Ascending aorta (tissue), 2 donors: Measurements from ENCODE around the gene FGA. TPM values are rescaled to one million over a fixed set of nuclear protein-coding genes. Genes with fewer than 3 reads are reported as not detected.

Experiments used
- DNase-seq, 2 donors: peaks; one replicate each; pipeline ENCODE4 v3.0.0-alpha.2; 2019; ENCODE audit warnings: low spot score in 2 of 2
- H3K27ac ChIP-seq, 2 donors: fragments of 200-600 bp; sonication (generic); one replicate each; pipeline ENCODE4 v1.5.1; 2016 to 2017; ENCODE audit warnings: mild to moderate bottlenecking in 1 of 2
- H3K27me3 ChIP-seq: fragments of 200-600 bp; sonication (generic); one replicate; pipeline ENCODE4 v1.5.1; 2017
- H3K36me3 ChIP-seq, 2 donors: fragments of 200-600 bp; sonication (generic); one replicate each; pipeline ENCODE4 v1.5.1; 2016
- H3K4me1 ChIP-seq, 2 donors: fragments of 200-600 bp; sonication (generic); one replicate each; pipeline ENCODE4 v1.5.1; 2016 to 2017; ENCODE audit warnings: mild to moderate bottlenecking in 1 of 2
- H3K4me3 ChIP-seq, 2 donors: fragments of 200-600 bp; sonication (generic); one replicate each; pipeline ENCODE4 v1.5.1; 2016 to 2017; ENCODE audit warnings: mild to moderate bottlenecking in 1 of 2
- H3K9me3 ChIP-seq, 2 donors: fragments of 200-600 bp; sonication (generic); one replicate each; pipeline ENCODE4 v1.5.1; 2016
- CTCF ChIP-seq, 3 experiments: fragments of 200-600 bp in 2 of 3; fragments of 450-650 bp in 1 of 3; sonication (generic) in 2 of 3; IDR thresholded peaks; one replicate each; pipeline ENCODE4 v1.5.1; 2016 to 2019; ENCODE audit warnings: antibody characterized with exemption in 3 of 3, mild to moderate bottlenecking in 1 of 3, moderate library complexity in 1 of 3
- intact Hi-C: fragments of 100-400 bp; cut with DNase I; formaldehyde crosslinking; loops from one replicate; pipeline ENCODE4 v1.15.1; 2023
- total RNA-seq: library from RNA; depleted of rRNA; stranded (reverse); fragments of >200 nt; gene quantifications from one replicate; pipeline ENCODE4 v1.1.0, GENCODE V29; 2016

Gene FGA
- total RNA-seq, 1 donor from 2014 or later = 47.6 TPM

DNA sequence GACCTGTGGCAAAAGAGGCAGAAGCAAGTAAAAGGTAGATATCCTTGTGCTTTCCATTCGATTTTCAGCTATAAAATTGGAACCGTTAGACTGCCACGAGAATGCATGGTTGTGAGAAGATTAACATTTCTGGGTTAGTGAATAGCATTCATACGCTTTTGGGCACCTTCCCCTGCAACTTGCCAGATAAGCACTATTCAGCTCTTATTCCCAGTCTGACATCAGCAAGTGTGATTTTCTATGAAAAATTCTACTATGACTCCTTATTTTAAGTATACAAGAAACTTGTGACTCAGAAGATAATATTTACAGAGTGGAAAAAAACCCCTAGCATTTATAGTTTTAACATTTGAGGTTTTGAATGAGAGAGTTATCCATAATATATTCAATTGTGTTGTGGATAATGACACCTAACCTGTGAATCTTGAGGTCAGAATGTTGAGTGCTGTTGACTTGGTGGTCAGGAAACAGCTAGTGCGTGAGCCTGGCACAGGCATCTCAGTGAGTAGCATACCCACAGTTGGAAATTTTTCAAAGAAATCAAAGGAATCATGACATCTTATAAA, 23.8 kb downstream of the FGA start:
- DNase-seq = no peak
- no peak for TF ChIP-seq CTCF (IDR thresholded peaks at IDR 0.05)
- H3K9me3 ChIP-seq = no peaks in the 10 kb centered on the region
- H3K27me3 ChIP-seq = no peaks in the 10 kb centered on the region
- no peaks in the 10 kb centered on the region for H3K4me1 ChIP-seq
- H3K27ac ChIP-seq = no peak overlapping the region
- intact Hi-C loops = no loop called here
- H3K36me3 ChIP-seq = no peaks in the 10 kb centered on the region
- no peak overlapping the region for H3K4me3 ChIP-seq

DNA sequence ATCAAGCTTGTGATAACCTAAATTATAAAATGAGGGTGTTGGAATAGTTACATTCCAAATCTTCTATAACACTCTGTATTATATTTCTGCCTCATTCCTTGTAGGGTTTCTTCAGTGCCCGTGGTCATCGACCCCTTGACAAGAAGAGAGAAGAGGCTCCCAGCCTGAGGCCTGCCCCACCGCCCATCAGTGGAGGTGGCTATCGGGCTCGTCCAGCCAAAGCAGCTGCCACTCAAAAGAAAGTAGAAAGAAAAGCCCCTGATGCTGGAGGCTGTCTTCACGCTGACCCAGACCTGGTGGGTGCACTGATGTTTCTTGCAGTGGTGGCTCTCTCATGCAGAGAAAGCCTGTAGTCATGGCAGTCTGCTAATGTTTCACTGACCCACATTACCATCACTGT, 24.8 kb downstream of the FGA start:
- TF ChIP-seq CTCF (IDR thresholded peaks at IDR 0.05) = no peak
- no peak for DNase-seq
- intact Hi-C loops = no loop called here
- H3K36me3 ChIP-seq = no peaks in the 10 kb centered on the region
- H3K27ac ChIP-seq = no peak overlapping the region
- H3K27me3 ChIP-seq = no peaks in the 10 kb centered on the region
- no peak overlapping the region for H3K4me3 ChIP-seq
- no peaks in the 10 kb centered on the region for H3K4me1 ChIP-seq
- no peaks in the 10 kb centered on the region for H3K9me3 ChIP-seq

- Histone ChIP-seq H3K27ac (no peak overlapping the region), H3K4me1 (no peaks in the 10 kb centered on the region), H3K4me3 (no peak overlapping the region), H3K27me3 (no peaks in the 10 kb centered on the region), H3K9me3 (no peaks in the 10 kb centered on the region), H3K36me3 (no peaks in the 10 kb centered on the region)
- intact Hi-C loops = no loop called here
- no peak for DNase-seq
- no peak for TF ChIP-seq CTCF (IDR thresholded peaks at IDR 0.05)
Measured at GRCh38 chr4:154564311-154564710, 26.2 kb downstream of the FGA start.

GRCh38 chr4:154562697-154563254, 27.8 kb downstream of the FGA start, which contains the start of gene FGB:
FGB (plus strand) TSS chr4:154563011; CDS start chr4:154563019, 8 bp downstream.
- Histone ChIP-seq H3K27me3 (no peaks in the 10 kb centered on the region), H3K27ac (no peak within 1 kb of the TSS), H3K4me3 (no peak within 1 kb of the TSS), H3K9me3 (no peaks in the 10 kb centered on the region), H3K4me1 (no peaks in the 10 kb centered on the region), H3K36me3 (no peaks in the 10 kb centered on the region)
- intact Hi-C loops = no loop called here
- TF ChIP-seq CTCF (IDR thresholded peaks at IDR 0.05) = no peak
- DNase-seq = no peak

DNA sequence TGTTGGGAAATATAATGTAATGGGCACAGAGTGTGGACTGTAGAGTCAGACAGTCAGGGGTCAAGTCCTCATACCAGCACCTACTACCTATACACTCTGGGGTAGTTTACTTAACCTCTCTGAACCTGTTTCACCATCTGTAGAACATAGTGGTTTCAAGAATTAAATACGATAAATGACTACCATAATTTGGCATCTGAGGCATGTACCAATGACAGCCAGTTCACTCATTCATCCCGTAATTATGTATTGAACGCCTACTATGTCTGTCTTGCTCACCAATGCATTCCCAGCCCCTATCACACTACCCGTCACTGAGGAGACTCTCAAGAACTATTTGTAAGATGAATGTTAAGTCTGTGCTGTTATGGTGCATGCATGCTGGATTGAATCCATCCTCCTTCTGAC, 29.7 kb downstream of the FGA start:
- Histone ChIP-seq H3K27me3 (no peaks in the 10 kb centered on the region), H3K4me3 (no peak overlapping the region), H3K4me1 (no peaks in the 10 kb centered on the region), H3K27ac (no peak overlapping the region), H3K9me3 (no peaks in the 10 kb centered on the region), H3K36me3 (no peaks in the 10 kb centered on the region)
- TF ChIP-seq CTCF (IDR thresholded peaks at IDR 0.05) = no peak
- intact Hi-C loops = no loop called here
- no peak for DNase-seq

DNA sequence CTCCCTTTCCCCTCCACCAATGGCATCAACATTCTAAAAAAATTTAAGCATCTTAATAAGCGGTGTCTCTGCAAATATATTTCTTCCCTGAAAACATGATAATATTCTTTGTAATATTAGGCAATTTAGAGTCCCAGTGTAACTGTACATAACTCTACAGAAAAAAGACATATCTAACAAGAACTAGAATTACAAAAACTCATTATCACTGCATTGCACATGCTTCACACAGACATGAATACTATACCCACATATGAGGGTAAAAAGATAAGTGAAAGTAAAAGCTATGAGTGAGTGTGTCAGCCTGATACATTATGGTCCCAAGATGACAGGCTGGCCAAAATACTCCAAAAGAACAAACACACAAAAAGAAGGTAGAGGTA, 30.1 kb downstream of the FGA start:
- no peak for TF ChIP-seq CTCF (IDR thresholded peaks at IDR 0.05)
- Histone ChIP-seq H3K4me1 (no peaks in the 10 kb centered on the region), H3K36me3 (no peaks in the 10 kb centered on the region), H3K4me3 (no peak overlapping the region), H3K9me3 (no peaks in the 10 kb centered on the region), H3K27ac (no peak overlapping the region), H3K27me3 (no peaks in the 10 kb centered on the region)
- intact Hi-C loops = no loop called here
- DNase-seq = no peak
